Choroid plexus epithelial cell (primary cell): ENCODE measurements around the gene RFX1.
"Not testable (repeated sequence)": the region's sequence is repeated elsewhere in the genome, so short reads cannot be mapped to it uniquely, and the experiment has no call there.

Experiments used
- DNase-seq: peaks from one replicate; pipeline ENCODE4 v3.0.0-alpha.2; 2010; ENCODE audit warnings: low read depth
- H3K4me3 ChIP-seq: 2 replicates; pipeline ENCODE4 v1.5.1; 2011; ENCODE audit warnings: low read depth, mild to moderate bottlenecking, control low read depth, low read length, moderate library complexity
- TF ChIP-seq, protein P1 (sequence below): conservative IDR thresholded peaks from 2 replicates; pipeline ENCODE4 v1.5.1; 2011; ENCODE audit warnings: low read depth, mild to moderate bottlenecking, control low read depth, inconsistent platforms, low read length, moderate library complexity

The RFX1 gene

DNA sequence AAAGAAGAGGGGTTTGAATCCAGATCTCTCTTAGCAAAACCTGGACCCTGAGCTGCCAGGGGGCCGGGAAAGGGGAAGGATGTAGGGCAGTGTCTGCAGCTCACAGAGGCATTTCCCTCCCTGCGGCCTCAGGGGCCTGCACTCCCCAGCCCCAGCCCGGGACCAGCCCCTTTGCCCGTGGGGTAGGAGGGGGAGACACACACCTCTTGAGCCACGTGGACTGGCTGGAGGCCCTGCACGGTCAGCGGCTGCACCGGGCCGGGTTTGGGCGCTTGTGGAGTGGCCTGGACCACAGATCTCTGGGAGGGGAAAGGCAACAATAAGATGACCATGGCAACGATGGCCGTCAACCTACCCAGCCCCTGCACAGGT is 26.9 kb downstream of the RFX1 start:
- no peak for DNase-seq
- TF ChIP-seq, protein P1, sequence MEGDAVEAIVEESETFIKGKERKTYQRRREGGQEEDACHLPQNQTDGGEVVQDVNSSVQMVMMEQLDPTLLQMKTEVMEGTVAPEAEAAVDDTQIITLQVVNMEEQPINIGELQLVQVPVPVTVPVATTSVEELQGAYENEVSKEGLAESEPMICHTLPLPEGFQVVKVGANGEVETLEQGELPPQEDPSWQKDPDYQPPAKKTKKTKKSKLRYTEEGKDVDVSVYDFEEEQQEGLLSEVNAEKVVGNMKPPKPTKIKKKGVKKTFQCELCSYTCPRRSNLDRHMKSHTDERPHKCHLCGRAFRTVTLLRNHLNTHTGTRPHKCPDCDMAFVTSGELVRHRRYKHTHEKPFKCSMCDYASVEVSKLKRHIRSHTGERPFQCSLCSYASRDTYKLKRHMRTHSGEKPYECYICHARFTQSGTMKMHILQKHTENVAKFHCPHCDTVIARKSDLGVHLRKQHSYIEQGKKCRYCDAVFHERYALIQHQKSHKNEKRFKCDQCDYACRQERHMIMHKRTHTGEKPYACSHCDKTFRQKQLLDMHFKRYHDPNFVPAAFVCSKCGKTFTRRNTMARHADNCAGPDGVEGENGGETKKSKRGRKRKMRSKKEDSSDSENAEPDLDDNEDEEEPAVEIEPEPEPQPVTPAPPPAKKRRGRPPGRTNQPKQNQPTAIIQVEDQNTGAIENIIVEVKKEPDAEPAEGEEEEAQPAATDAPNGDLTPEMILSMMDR = no peak
- peak overlapping the region; percentile 38 for H3K4me3 ChIP-seq

DNA sequence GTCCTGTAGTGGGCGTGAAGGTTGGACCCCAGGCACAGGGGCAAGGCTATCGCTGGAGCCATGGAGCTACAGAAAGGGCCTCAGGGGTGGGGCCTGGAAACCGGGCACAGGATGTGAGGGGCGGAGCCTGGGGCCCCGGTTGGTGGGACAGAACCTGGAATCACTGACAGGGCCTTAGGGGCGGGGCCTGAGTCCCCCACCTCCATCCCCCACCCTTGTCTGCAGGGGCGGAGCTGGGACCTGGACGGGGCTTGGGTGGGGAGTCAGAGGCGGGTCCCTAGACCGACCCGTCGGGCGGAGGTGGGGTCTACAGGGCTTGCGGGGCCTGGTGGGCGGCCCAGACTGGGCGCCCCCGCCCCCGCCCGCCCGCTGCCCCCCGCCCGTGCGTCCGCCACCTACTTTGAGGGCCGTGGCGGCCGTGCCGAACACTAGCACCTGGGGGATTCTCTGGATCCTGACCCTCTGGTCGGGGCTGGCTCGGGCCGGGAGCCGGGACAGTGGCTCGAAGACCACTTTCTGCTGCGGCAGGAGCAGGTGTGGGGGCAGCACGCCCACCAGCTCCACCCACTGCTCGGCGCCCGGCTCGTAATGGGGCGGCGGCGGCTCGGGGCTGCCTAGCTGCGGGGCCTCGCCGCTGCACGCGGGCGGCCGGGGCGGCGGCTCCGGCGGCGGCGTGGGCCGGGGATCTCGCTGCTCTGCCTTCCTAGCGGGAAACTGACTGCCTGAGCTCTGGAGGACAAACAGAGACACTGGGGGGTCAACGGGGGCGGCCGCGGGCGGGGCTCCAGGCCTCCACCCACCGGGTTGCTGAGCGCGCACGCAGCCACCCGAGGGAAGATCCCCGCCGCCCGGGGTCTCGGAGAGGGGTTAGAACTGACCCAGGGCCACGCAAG is 27.5 kb downstream of the RFX1 start:
- TF ChIP-seq, protein P1 = no peak
- peak; percentile 61 for DNase-seq
- H3K4me3 ChIP-seq = peak overlapping the region; percentile 55

DNA sequence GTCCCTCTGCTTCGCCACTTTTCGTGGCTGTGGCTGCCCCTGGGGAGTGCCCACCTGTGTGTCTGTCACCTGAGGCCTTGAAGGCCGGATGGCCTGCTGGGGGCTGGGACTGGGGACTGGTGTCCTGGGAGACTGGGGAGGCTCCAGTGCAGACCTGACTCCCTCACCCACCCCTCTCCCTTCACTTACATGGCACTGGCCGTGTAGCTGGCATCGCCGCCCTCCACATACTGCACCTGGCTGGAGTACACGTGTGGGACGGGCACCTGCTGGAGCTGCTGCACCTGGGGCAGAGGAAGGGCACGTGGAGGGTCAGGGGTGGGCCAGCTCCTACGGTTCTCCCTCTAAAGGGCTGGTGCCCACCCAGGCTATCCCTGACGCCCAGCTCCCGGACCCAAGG is 28.3 kb downstream of the RFX1 start:
- no peak overlapping the region for H3K4me3 ChIP-seq
- DNase-seq = no peak

DNA sequence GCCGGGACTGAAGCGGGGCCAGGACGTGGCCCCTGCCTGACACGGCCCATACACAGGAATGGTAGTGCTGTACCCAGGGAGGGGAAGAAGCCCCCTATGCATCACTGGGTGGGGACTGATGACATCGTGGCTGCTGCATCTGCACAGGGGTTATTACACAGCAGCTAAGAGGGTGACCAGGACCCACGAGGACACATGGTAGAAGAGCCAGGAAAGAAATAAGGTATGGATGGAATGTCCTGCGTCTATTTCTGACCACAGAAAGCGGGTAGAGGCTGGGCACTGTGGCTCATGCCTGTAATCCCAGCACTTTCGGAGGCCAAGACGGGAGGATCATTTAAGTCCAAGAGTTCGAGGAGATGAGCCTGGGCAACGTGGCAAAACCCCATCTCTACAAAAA is 29.7 kb downstream of the RFX1 start:
- no peak for DNase-seq
- no peak overlapping the region for H3K4me3 ChIP-seq
- TF ChIP-seq, protein P1 = no peak

More for the DNA sequence above, 28.3 kb downstream of the RFX1 start:
- TF ChIP-seq, protein P1 = no peak

DNA sequence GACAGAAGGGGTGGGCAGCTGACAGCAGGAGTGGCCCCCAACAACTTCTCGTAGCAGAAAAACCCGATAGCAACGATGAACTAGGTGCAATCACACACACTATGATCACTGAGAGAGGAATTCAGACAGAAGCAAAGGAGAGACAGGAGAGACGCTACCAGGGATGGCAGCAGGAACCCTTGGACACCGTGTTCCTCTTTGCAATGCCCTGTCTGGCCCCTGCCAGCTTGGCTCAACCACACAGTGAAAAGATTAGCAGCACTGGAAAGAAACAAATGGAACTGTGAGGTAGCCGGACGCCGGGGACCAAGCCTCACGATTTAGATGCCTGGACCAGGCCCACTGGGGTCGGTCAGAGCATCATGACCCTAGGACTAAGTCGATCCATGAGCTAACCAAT is 30.2 kb downstream of the RFX1 start:
- TF ChIP-seq, protein P1 = no peak
- no peak overlapping the region for H3K4me3 ChIP-seq
- DNase-seq = no peak

DNA sequence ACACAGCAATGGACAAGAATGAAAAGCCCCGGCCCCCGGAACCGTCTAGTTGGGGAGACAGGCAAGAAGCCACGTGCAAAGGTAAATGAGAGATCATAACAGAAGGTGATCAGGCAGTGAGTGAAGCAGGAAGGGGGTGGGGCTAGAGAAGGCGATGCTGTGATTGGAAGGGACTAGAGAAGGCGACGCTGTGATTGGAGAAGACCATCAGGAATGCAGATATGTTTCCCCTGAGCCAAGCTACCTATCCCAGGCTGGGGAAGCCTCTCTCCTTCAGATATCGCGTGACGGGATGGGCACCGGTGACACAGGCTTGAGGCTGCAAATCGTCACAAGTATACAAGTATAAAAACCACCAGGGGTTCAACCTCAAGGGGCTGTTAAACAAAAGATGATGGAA is 32.0 kb downstream of the RFX1 start:
- TF ChIP-seq, protein P1 = no peak
- H3K4me3 ChIP-seq = no peak overlapping the region
- DNase-seq = peak; percentile 43

DNA sequence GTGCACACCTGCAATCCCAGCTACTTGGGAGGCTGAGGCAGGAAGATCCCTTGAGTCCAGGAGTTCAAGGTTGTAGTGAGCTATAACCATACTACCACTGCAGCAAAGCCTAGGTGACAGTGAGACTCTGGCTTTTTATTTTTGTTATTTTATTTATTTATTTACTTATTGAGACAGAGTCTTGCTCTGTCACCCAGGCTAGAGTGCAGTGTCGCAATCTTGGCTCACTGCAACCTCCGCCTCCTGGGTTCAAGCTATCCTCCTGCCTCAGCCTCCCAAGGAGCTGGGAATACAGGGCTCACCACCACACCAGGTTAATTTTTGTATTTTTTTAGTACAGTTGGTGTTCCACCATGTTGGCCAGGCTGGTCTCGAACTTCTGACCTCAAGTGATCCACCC is 32.6 kb downstream of the RFX1 start:
- DNase-seq, H3K4me3 ChIP-seq: not testable (repeated sequence)
